GM18498 (cell line): ENCODE measurements around the gene PLPP1.
"Not testable (repeated sequence)": the region's sequence is repeated elsewhere in the genome, so short reads cannot be mapped to it uniquely, and the experiment has no call there.

Experiments used
- ATAC-seq: cut with Tn5 transposase; IDR thresholded peaks from one replicate; pipeline ENCODE4 v1.9.1; 2021; ENCODE audit warnings: mild to moderate bottlenecking, moderate library complexity; ENCODE audit not compliant: unreplicated experiment

Gene PLPP1

GRCh38 chr5:55505711-55506110, 29.1 kb downstream of the PLPP1 start:
- ATAC-seq = not testable (repeated sequence)

GRCh38 chr5:55503917-55504316, 30.8 kb downstream of the PLPP1 start:
- ATAC-seq = not testable (repeated sequence)

- ATAC-seq = no peak
Measured at GRCh38 chr5:55502759-55503158, 32.0 kb downstream of the PLPP1 start.

GRCh38 chr5:55498457-55498856, 36.3 kb downstream of the PLPP1 start:
- ATAC-seq = no peak

- ATAC-seq = no peak
Measured at GRCh38 chr5:55497712-55498111, 37.1 kb downstream of the PLPP1 start.

- ATAC-seq = no peak
Measured at GRCh38 chr5:55495216-55495615, 39.5 kb downstream of the PLPP1 start.

GRCh38 chr5:55492449-55492848, 42.3 kb downstream of the PLPP1 start:
- ATAC-seq = no peak

GRCh38 chr5:55485073-55485472, 49.7 kb downstream of the PLPP1 start:
- ATAC-seq = no peak

GRCh38 chr5:55484531-55484930, 50.2 kb downstream of the PLPP1 start:
- no peak for ATAC-seq

GRCh38 chr5:55483885-55484284, 50.9 kb downstream of the PLPP1 start:
- no peak for ATAC-seq

GRCh38 chr5:55481293-55481855, 53.4 kb downstream of the PLPP1 start:
- no peak for ATAC-seq

GRCh38 chr5:55480781-55481180, 54.0 kb downstream of the PLPP1 start:
- ATAC-seq = no peak

GRCh38 chr5:55472642-55473041, 62.1 kb downstream of the PLPP1 start:
- no peak for ATAC-seq

- ATAC-seq = no peak
Measured at GRCh38 chr5:55471468-55471867, 63.3 kb downstream of the PLPP1 start.

- ATAC-seq = no peak
Measured at GRCh38 chr5:55470282-55470681, 64.5 kb downstream of the PLPP1 start.

GRCh38 chr5:55469839-55470238, 64.9 kb downstream of the PLPP1 start:
- ATAC-seq = no peak

- ATAC-seq = no peak
Measured at GRCh38 chr5:55467862-55468551, 66.8 kb downstream of the PLPP1 start.

GRCh38 chr5:55463613-55464012, 71.2 kb downstream of the PLPP1 start:
- ATAC-seq = no peak

- ATAC-seq = no peak
Measured at GRCh38 chr5:55459572-55459971, 75.2 kb downstream of the PLPP1 start.

- ATAC-seq = no peak
Measured at GRCh38 chr5:55456216-55456895, 78.4 kb downstream of the PLPP1 start.

- no peak for ATAC-seq
Measured at GRCh38 chr5:55454282-55454681, 80.5 kb downstream of the PLPP1 start.

GRCh38 chr5:55453211-55453610, 81.6 kb downstream of the PLPP1 start:
- no peak for ATAC-seq
